ENCODE measurements around the gene SYNGAP1. TPM values are rescaled to one million over a fixed set of nuclear protein-coding genes. Genes with fewer than 3 reads are reported as not detected.
A peak's percentile ranks its signal among the peaks of the same experiment; 100 is the strongest.

Gene SYNGAP1
- polyA plus RNA-seq, 1 of the 3 experiments (the other 2 are of a cell fraction): 8.8 TPM

- peak; percentile 9; the same call in 1 of the 2 replicates for TF ChIP-seq TCF12 (IDR thresholded peaks at IDR 0.05)
- peak; percentile 31; the same call in 1 of the 2 replicates for TF ChIP-seq POLR2AphosphoS5 (IDR thresholded peaks at IDR 0.05; ENCODE audit: low read depth, low read length)
- peak; percentile 83 for TF ChIP-seq GABPA (IDR thresholded peaks at IDR 0.05; ENCODE audit: low read depth)
- TF ChIP-seq USF2 (IDR thresholded peaks at IDR 0.05; ENCODE audit: borderline replicate concordance, low read depth, low read length): no peak
- no peak for TF ChIP-seq REST (IDR thresholded peaks at IDR 0.05; ENCODE audit: low read depth, low read length)
- peak; percentile 78 for TF ChIP-seq NRF1 (IDR thresholded peaks at IDR 0.05; ENCODE audit: low read depth, low read length)
- TF ChIP-seq MXI1 (IDR thresholded peaks at IDR 0.05; ENCODE audit: low read depth, low read length): peak; percentile 85
- TF ChIP-seq MEF2A (IDR thresholded peaks at IDR 0.05; ENCODE audit: borderline replicate concordance, low read depth): no peak
- TF ChIP-seq ELF1 (IDR thresholded peaks at IDR 0.05): peak; percentile 75
- TF ChIP-seq TEAD4 (IDR thresholded peaks at IDR 0.05; ENCODE audit: borderline replicate concordance, insufficient read depth): no peak
- peak; percentile 90 for TF ChIP-seq SMC3 (IDR thresholded peaks at IDR 0.05; ENCODE audit: low read depth, low read length)
- peak; percentile 98 for TF ChIP-seq MAX (IDR thresholded peaks at IDR 0.05; ENCODE audit: low read depth)
- TF ChIP-seq NFIC (IDR thresholded peaks at IDR 0.05; ENCODE audit: borderline replicate concordance): no peak
- TF ChIP-seq TAF1 (IDR thresholded peaks at IDR 0.05; ENCODE audit: borderline replicate concordance, low read depth, low read length): no peak
- peak; percentile 87 for TF ChIP-seq CTCF (IDR thresholded peaks at IDR 0.05)
- no peak for TF ChIP-seq PBX3 (IDR thresholded peaks at IDR 0.05)
Observed at GRCh38 chr6:33391278-33391921, 28.5 kb upstream of the SYNGAP1 start, which contains the start of gene KIFC1 (continued).

Measured in SK-N-SH (cell line).